Fibroblast of lung (primary cell): ENCODE measurements around the gene ATAD3B. TPM values are rescaled to one million over a fixed set of nuclear protein-coding genes. Genes with fewer than 3 reads are reported as not detected.

ENCODE experiments used
- DNase-seq, 2 donors: peaks; one replicate each; pipeline versions ENCODE4 v3.0.0 to v3.0.0-alpha.2; 2010; ENCODE audit warnings: low read depth in 2 of 2
- H2AFZ ChIP-seq: 2 replicates; pipeline ENCODE4 v1.5.1; 2012; ENCODE audit warnings: low read length, control low read depth, inconsistent platforms
- H3K27ac ChIP-seq: 2 replicates; pipeline ENCODE4 v1.5.1; 2011; ENCODE audit warnings: low read length, control low read depth; ENCODE audit not compliant: insufficient read depth
- H3K27me3 ChIP-seq: 2 replicates; pipeline ENCODE4 v1.5.1; 2011; ENCODE audit warnings: mild to moderate bottlenecking, low read length; ENCODE audit not compliant: control insufficient read depth, insufficient read depth
- H3K36me3 ChIP-seq: 2 replicates; pipeline ENCODE4 v1.5.1; 2011; ENCODE audit warnings: low read length; ENCODE audit not compliant: control insufficient read depth, insufficient read depth
- H3K4me1 ChIP-seq: 2 replicates; pipeline ENCODE4 v1.5.1; 2011; ENCODE audit warnings: low read length; ENCODE audit not compliant: control insufficient read depth, insufficient read depth; ENCODE audit errors: extremely low read depth
- H3K4me2 ChIP-seq: 2 replicates; pipeline ENCODE4 v1.5.1; 2011; ENCODE audit warnings: low read length, control low read depth; ENCODE audit not compliant: insufficient read depth; ENCODE audit errors: extremely low read depth
- H3K4me3 ChIP-seq, 4 experiments: fragments of 200-600 bp in 1 of 4; sonication (generic) in 1 of 4; replicated peaks in 1 of 4; 2 replicates each; pipeline ENCODE4 v1.5.1; 2011 to 2016; ENCODE audit warnings: low read length in 4 of 4, low read depth in 3 of 4, mild to moderate bottlenecking in 3 of 4, control low read depth in 2 of 4, inconsistent platforms in 1 of 4, mixed read lengths in 1 of 4; ENCODE audit not compliant: insufficient read depth in 1 of 4; ENCODE audit errors: control extremely low read depth in 1 of 4
- H3K79me2 ChIP-seq: 2 replicates; pipeline ENCODE4 v1.5.1; 2012; ENCODE audit warnings: mild to moderate bottlenecking, low read length, inconsistent platforms; ENCODE audit not compliant: control insufficient read depth, insufficient read depth
- H3K9ac ChIP-seq: 2 replicates; pipeline ENCODE4 v1.5.1; 2011; ENCODE audit warnings: mild to moderate bottlenecking, low read length, control low read depth; ENCODE audit not compliant: insufficient read depth
- H3K9me3 ChIP-seq: 2 replicates; pipeline ENCODE4 v1.5.1; 2012; ENCODE audit warnings: low read depth, low read length; ENCODE audit not compliant: control insufficient read depth, insufficient read depth
- H4K20me1 ChIP-seq: 2 replicates; pipeline ENCODE4 v1.5.1; 2011; ENCODE audit warnings: low read length; ENCODE audit not compliant: control insufficient read depth, insufficient read depth; ENCODE audit errors: extremely low read depth
- CTCF ChIP-seq, 2 donors: IDR thresholded peaks in 1 of 2; conservative IDR thresholded peaks in 1 of 2; 1 replicate in 1 of 2; 2 replicates in 1 of 2; pipeline ENCODE4 v1.5.1; 2011 to 2012; ENCODE audit warnings: low read length in 2 of 2, control low read depth in 1 of 2, inconsistent platforms in 1 of 2, low read depth in 1 of 2, mild to moderate bottlenecking in 1 of 2
- EZH2 ChIP-seq: IDR thresholded peaks from 2 replicates; pipeline ENCODE4 v1.5.1; 2012; ENCODE audit warnings: low read length, control low read depth, mild to moderate bottlenecking; ENCODE audit errors: missing control alignments
- polyA plus RNA-seq, 2 donors: library from polyadenylated mRNA; depleted of rRNA in 1 of 2; stranded (reverse) in 1 of 2; unstranded in 1 of 2; fragments of >200 nt; gene quantifications; 2 replicates each; pipeline ENCODE4 v1.2.1, GENCODE V29; 2011 to 2012; ENCODE audit warnings: missing spikeins in 1 of 2
- total RNA-seq: library from RNA; depleted of rRNA; stranded (reverse); fragments of >200 nt; gene quantifications from 2 replicates; pipeline ENCODE4 v1.2.1, GENCODE V29; 2014

Gene ATAD3B
- total and polyA plus RNA-seq, 2 donors (not counting 1 experiment from before 2014, with no cell fraction given): 7.0 to 15.0 TPM

- Histone ChIP-seq H3K4me3 (no peak overlapping the region), H3K27ac (no peak overlapping the region), H3K36me3 (no peaks in the 10 kb centered on the region), H2AFZ (no peak overlapping the region), H3K27me3 (no peaks in the 10 kb centered on the region), H3K9me3 (no peaks in the 10 kb centered on the region), H3K4me1 (peaks cover 4% of the 10 kb centered on the region), H4K20me1 (no peaks in the 10 kb centered on the region), H3K4me2 (no peak overlapping the region), H3K9ac (no peak overlapping the region), H3K79me2 (no peaks in the 10 kb centered on the region)
- DNase-seq: peak in 1 of 2 donors; percentile 70
- no peak for TF ChIP-seq EZH2
- no peak for TF ChIP-seq CTCF (conservative IDR thresholded peaks at IDR 0.05 in 1 of 2, IDR thresholded peaks at IDR 0.05 in 1 of 2; ENCODE audit: low read depth in 1 of 2, low read length in 2 of 2)
These were observed 48.9 kb upstream of the ATAD3B start for GRCh38 chr1:1422465-1423244.

DNA sequence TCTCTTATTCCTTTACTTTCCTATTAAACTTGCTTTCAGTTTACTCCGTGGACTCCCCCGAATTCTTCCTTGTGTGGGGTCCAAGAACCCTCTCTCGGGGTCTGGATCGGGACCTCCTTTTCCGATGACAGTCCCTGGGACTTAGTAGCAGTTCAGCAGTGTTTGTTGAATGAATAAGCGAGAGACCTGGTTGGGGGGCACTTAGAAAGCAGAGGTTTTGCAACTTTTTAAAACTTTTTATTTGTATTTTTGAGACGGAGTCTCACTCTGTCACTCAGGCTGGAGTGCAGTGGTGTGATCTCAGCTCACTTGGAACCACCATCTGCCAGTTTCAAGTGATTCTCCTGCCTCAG, 48.3 kb upstream of the ATAD3B start:
- TF ChIP-seq EZH2 (no peak), CTCF (conservative IDR thresholded peaks at IDR 0.05 in 1 of 2, IDR thresholded peaks at IDR 0.05 in 1 of 2; ENCODE audit: low read depth in 1 of 2, low read length in 2 of 2) (no peak)
- Histone ChIP-seq H3K9ac (no peak overlapping the region), H4K20me1 (no peaks in the 10 kb centered on the region), H3K36me3 (no peaks in the 10 kb centered on the region), H3K27ac (no peak overlapping the region), H3K27me3 (no peaks in the 10 kb centered on the region), H3K4me2 (no peak overlapping the region), H3K4me3 (no peak overlapping the region), H3K4me1 (peaks cover 4% of the 10 kb centered on the region), H2AFZ (no peak overlapping the region), H3K9me3 (no peaks in the 10 kb centered on the region), H3K79me2 (no peaks in the 10 kb centered on the region)
- DNase-seq: no peak

DNA sequence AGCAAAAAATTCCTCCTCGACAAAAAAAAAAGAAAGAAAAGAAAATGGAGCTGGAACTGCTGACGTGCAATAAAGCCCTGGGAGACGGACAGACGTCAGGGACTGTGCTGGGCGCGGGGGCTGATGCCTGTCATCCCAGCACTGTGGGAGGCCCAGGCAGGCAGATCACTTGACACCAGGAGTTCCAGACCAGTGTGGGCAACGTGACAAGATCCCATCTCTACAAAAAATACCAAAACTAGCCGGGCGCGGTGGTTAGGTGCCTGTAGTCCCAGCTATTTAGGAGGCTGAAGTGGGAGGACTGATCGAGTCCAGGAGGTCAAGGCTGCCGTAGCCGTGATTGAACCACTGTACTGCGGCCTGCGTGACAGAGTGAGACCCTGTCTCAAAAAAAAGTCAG, 46.9 kb upstream of the ATAD3B start:
- no peak overlapping the region for H3K4me2 ChIP-seq
- no peaks in the 10 kb centered on the region for H3K36me3 ChIP-seq
- H2AFZ ChIP-seq: no peak overlapping the region
- H3K27me3 ChIP-seq: no peaks in the 10 kb centered on the region
- H3K9ac ChIP-seq: no peak overlapping the region
- no peak overlapping the region for H3K27ac ChIP-seq
- no peak for DNase-seq
- no peak overlapping the region for H3K4me3 ChIP-seq
- H3K9me3 ChIP-seq: no peaks in the 10 kb centered on the region
- TF ChIP-seq EZH2 (no peak), CTCF (conservative IDR thresholded peaks at IDR 0.05 in 1 of 2, IDR thresholded peaks at IDR 0.05 in 1 of 2; ENCODE audit: low read depth in 1 of 2, low read length in 2 of 2) (no peak)
- no peaks in the 10 kb centered on the region for H3K79me2 ChIP-seq
- H3K4me1 ChIP-seq: peaks cover 7% of the 10 kb centered on the region
- no peaks in the 10 kb centered on the region for H4K20me1 ChIP-seq
